HepG2 (cell line): Measurements from ENCODE around the gene TMEM185B. TPM values are rescaled to one million over a fixed set of nuclear protein-coding genes. Genes with fewer than 3 reads are reported as not detected.
A peak's percentile ranks its signal among the peaks of the same experiment; 100 is the strongest.

Experiments used
- ARNTL ChIP-seq: sonication (generic); formaldehyde crosslinking; IDR thresholded peaks from 2 replicates; pipeline ENCODE4 v1.4.0; 2020; ENCODE audit warnings: mild to moderate bottlenecking, missing genetic modification reagents
- ATF3 ChIP-seq: sonication (generic); formaldehyde crosslinking; IDR thresholded peaks from 2 replicates; pipeline ENCODE4 v1.4.0; 2020; ENCODE audit warnings: missing genetic modification reagents
- CBFB ChIP-seq: sonication (generic); formaldehyde crosslinking; IDR thresholded peaks from 2 replicates; pipeline ENCODE4 v1.4.0; 2020; ENCODE audit warnings: missing genetic modification reagents
- CCAR2 ChIP-seq: fragments of 200-400 bp; formaldehyde crosslinking; optimal IDR thresholded peaks from 2 replicates; pipeline ENCODE3; 2018; ENCODE audit warnings: low read depth, mild to moderate bottlenecking, low read length, moderate library complexity
- KLF6 ChIP-seq: IDR thresholded peaks from 2 replicates; pipeline ENCODE4 v1.8.0; 2016; ENCODE audit warnings: missing biosample characterization, missing genetic modification reagents
- MEIS1 ChIP-seq: sonication (generic); formaldehyde crosslinking; IDR thresholded peaks from 2 replicates; pipeline ENCODE4 v1.9.0; 2021; ENCODE audit warnings: mild to moderate bottlenecking, missing genetic modification reagents, moderate library complexity, borderline replicate concordance
- MLX ChIP-seq: IDR thresholded peaks from 2 replicates; pipeline ENCODE4 v1.6.1; 2016
- PRDM4 ChIP-seq: sonication (generic); formaldehyde crosslinking; IDR thresholded peaks from 2 replicates; pipeline ENCODE4 v1.9.0; 2021; ENCODE audit warnings: missing genetic modification reagents, borderline replicate concordance
- TAF15 ChIP-seq: fragments of 200-400 bp; formaldehyde crosslinking; IDR thresholded peaks from one replicate; pipeline ENCODE4 v1.6.1; 2018; ENCODE audit warnings: mild to moderate bottlenecking, low read depth, low read length; ENCODE audit not compliant: poor library complexity, severe bottlenecking
- TBL1XR1 ChIP-seq: fragments of 150-350 bp; IDR thresholded peaks from 2 replicates; pipeline ENCODE4 v1.6.1; 2014; ENCODE audit warnings: borderline replicate concordance, low read length; ENCODE audit not compliant: partially characterized antibody
- TP53 ChIP-seq: sonication (generic); formaldehyde crosslinking; conservative IDR thresholded peaks from 2 replicates; pipeline ENCODE4 v1.4.0; 2020; ENCODE audit warnings: missing genetic modification reagents
- U2AF1 ChIP-seq: fragments of 200-400 bp; formaldehyde crosslinking; optimal IDR thresholded peaks from 2 replicates; pipeline ENCODE3; 2017; ENCODE audit warnings: mild to moderate bottlenecking, low read depth, low read length
- ZBTB1 ChIP-seq: sonication (generic); formaldehyde crosslinking; IDR thresholded peaks from 2 replicates; pipeline ENCODE4 v1.4.0; 2020; ENCODE audit warnings: missing genetic modification reagents, borderline replicate concordance
- ZFP37 ChIP-seq: sonication (generic); formaldehyde crosslinking; IDR thresholded peaks from 2 replicates; pipeline ENCODE4 v1.4.0; 2020; ENCODE audit warnings: missing genetic modification reagents, borderline replicate concordance
- ZFX ChIP-seq: sonication (generic); formaldehyde crosslinking; IDR thresholded peaks from 2 replicates; pipeline ENCODE4 v1.4.0; 2020; ENCODE audit warnings: mild to moderate bottlenecking, low read depth, missing genetic modification reagents, moderate library complexity
- ZHX1 ChIP-seq: sonication (generic); formaldehyde crosslinking; IDR thresholded peaks from 2 replicates; pipeline ENCODE4 v1.8.1; 2022; ENCODE audit warnings: low read depth, mild to moderate bottlenecking, missing genetic modification reagents
- ZNF10 ChIP-seq: sonication (generic); formaldehyde crosslinking; IDR thresholded peaks from 2 replicates; pipeline ENCODE4 v1.4.0; 2020; ENCODE audit warnings: mild to moderate bottlenecking, low read depth, missing genetic modification reagents, borderline replicate concordance
- ZNF225 ChIP-seq: sonication (generic); formaldehyde crosslinking; IDR thresholded peaks from 2 replicates; pipeline ENCODE4 v1.4.0; 2020; ENCODE audit warnings: mild to moderate bottlenecking, missing genetic modification reagents
- ZNF383 ChIP-seq: sonication (generic); formaldehyde crosslinking; IDR thresholded peaks from 2 replicates; pipeline ENCODE4 v1.4.0; 2020; ENCODE audit warnings: missing genetic modification reagents, mild to moderate bottlenecking, borderline replicate concordance
- ZNF564 ChIP-seq: sonication (generic); formaldehyde crosslinking; IDR thresholded peaks from 2 replicates; pipeline ENCODE4 v1.8.1; 2023; ENCODE audit warnings: mild to moderate bottlenecking, missing genetic modification reagents
- ZNF589 ChIP-seq: sonication (generic); formaldehyde crosslinking; conservative IDR thresholded peaks from 2 replicates; pipeline ENCODE4 v1.8.0; 2022; ENCODE audit warnings: mild to moderate bottlenecking, moderate library complexity, missing genetic modification reagents
- ZNF629 ChIP-seq: sonication (generic); formaldehyde crosslinking; conservative IDR thresholded peaks from 2 replicates; pipeline ENCODE4 v1.5.0; 2020; ENCODE audit warnings: missing genetic modification reagents
- ZNF850 ChIP-seq: sonication (generic); formaldehyde crosslinking; conservative IDR thresholded peaks from 2 replicates; pipeline ENCODE4 v1.9.0; 2021; ENCODE audit warnings: mild to moderate bottlenecking, missing genetic modification reagents
- ZSCAN31 ChIP-seq: sonication (generic); formaldehyde crosslinking; IDR thresholded peaks from 2 replicates; pipeline ENCODE4 v1.5.0; 2020; ENCODE audit warnings: low read depth, mild to moderate bottlenecking, missing genetic modification reagents
- polyA plus RNA-seq, 8 experiments: library from polyadenylated mRNA; depleted of rRNA in 3 of 8; stranded (reverse) in 7 of 8; unstranded in 1 of 8; fragments of >200 nt; fragmentation: Illumina TruSeq in 4 of 8; extraction: Trizol in 4 of 8; gene quantifications; 2 replicates each; pipeline versions ENCODE4 v1.2.1 to v1.2.3, GENCODE V29; 2011 to 2016; ENCODE audit warnings: low read depth in 4 of 8, missing spikeins in 1 of 8, mixed read lengths in 1 of 8; ENCODE audit not compliant: insufficient read depth in 1 of 8
- total RNA-seq, 5 experiments: library from RNA; depleted of rRNA; stranded (reverse); fragments of >200 nt; fragmentation: Illumina TruSeq; extraction: Trizol; gene quantifications; 2 replicates each; pipeline ENCODE4 v1.2.3, GENCODE V29; 2016; ENCODE audit warnings: low read depth in 1 of 5

The TMEM185B gene
- total and polyA plus RNA-seq, 2 of the 13 experiments (the other 11 are each of a cell fraction or from before 2014, with no cell fraction given), result 5.6 to 7.0 TPM

- TF ChIP-seq ZNF629 (CRISPR knock-in tag), result no peak
- TF ChIP-seq CCAR2, result no peak
- no peak for TF ChIP-seq TBL1XR1
- no peak for TF ChIP-seq ZNF10 (CRISPR knock-in tag)
- peak; percentile 88; the same call in 1 of the 2 replicates for TF ChIP-seq ZNF564 (CRISPR knock-in tag)
- TF ChIP-seq ZNF225, result peak; percentile 55; the same call in 1 of the 2 replicates
- no peak for TF ChIP-seq ZBTB1 (CRISPR knock-in tag)
- TF ChIP-seq MLX (CRISPR knock-in tag), result no peak
- TF ChIP-seq KLF6 (CRISPR knock-in tag), result peak; percentile 55; the same call in 1 of the 2 replicates
- no peak for TF ChIP-seq ZNF850
- TF ChIP-seq ATF3 (CRISPR knock-in tag), result no peak
- TF ChIP-seq TAF15, result no peak
- peak; percentile 72 for TF ChIP-seq ZFX (CRISPR knock-in tag)
- TF ChIP-seq ZNF589 (CRISPR knock-in tag), result no peak
- no peak; the same call in 1 of the 2 replicates for TF ChIP-seq ZHX1 (CRISPR knock-in tag)
- no peak for TF ChIP-seq TP53
- no peak for TF ChIP-seq ZFP37 (CRISPR knock-in tag)
- no peak for TF ChIP-seq U2AF1
- TF ChIP-seq ARNTL (CRISPR knock-in tag), result no peak
- TF ChIP-seq ZSCAN31 (CRISPR knock-in tag), result no peak
- no peak for TF ChIP-seq PRDM4 (CRISPR knock-in tag)
- no peak for TF ChIP-seq MEIS1 (CRISPR knock-in tag)
- no peak for TF ChIP-seq ZNF383 (CRISPR knock-in tag)
- no peak; the same call in 1 of the 2 replicates for TF ChIP-seq CBFB (CRISPR knock-in tag)
Measured at GRCh38 chr2:120253021-120253882, 30.1 kb upstream of the TMEM185B start (continued).
